HCT116 (cell line): Measurements from ENCODE around the gene ZNF425. TPM values are rescaled to one million over a fixed set of nuclear protein-coding genes. Genes with fewer than 3 reads are reported as not detected.

Experiments
- ATAC-seq: fragments of 200-7000 bp; cut with Tn5 transposase; 2 replicates; pipeline ENCODE4 v1.9.1; 2020; ENCODE audit warnings: mild to moderate bottlenecking, moderate library complexity
- BruUV-seq: library from RNA; stranded (reverse); fragments of 400-500 nt; replicated peaks from 2 replicates; lab custom pipeline; 2021; lab: Mats Ljungman, UMichigan
- CTCF ChIA-PET: fragments of 300-600 bp; sonication (Branson Sonifier 250); formaldehyde crosslinking; loops from one replicate; lab custom pipeline; 2021; ENCODE audit warnings: antibody characterized with exemption; lab: Charles Lee
- POLR2A ChIA-PET: fragments of 300-600, 350-600 bp; sonication (Branson Sonifier 250); formaldehyde crosslinking; loops from one replicate; lab custom pipeline; 2021; ENCODE audit warnings: antibody characterized with exemption; lab: Charles Lee
- RAD21 ChIA-PET, 2 experiments: fragments of 300-600 bp; sonication (Branson Sonifier 250); formaldehyde crosslinking; loops; one replicate each; lab custom pipeline; 2023; ENCODE audit warnings: low total read pairs in 2 of 2; ENCODE audit not compliant: uncharacterized antibody in 2 of 2, unreplicated experiment in 2 of 2, low non-redundant PET in 1 of 2; lab: Charles Lee
- DNase-seq: peaks from one replicate; pipeline ENCODE4 v3.0.0-alpha.2; 2010; ENCODE audit warnings: low read depth, low spot score
- H2AFZ ChIP-seq: fragments of 200-600 bp; shearing (Covaris generic), sonication (generic); 2 replicates; pipeline ENCODE4 v1.6.1; 2017; ENCODE audit warnings: low read depth, mixed run types, mixed read lengths, antibody characterized with exemption, low read length; ENCODE audit not compliant: poor library complexity, severe bottlenecking
- H3K27ac ChIP-seq: 2 replicates; pipeline ENCODE4 v1.5.1; 2012; ENCODE audit warnings: low read depth, low read length
- H3K27me3 ChIP-seq: fragments of 200-600 bp; sonication (generic); 2 replicates; pipeline ENCODE4 v1.6.1; 2016; ENCODE audit warnings: mixed run types, low read length, mixed read lengths; ENCODE audit not compliant: insufficient read depth
- H3K36me3 ChIP-seq, 2 experiments: fragments of 200-500 bp in 1 of 2; fragments of 200-600 bp in 1 of 2; sonication (Bioruptor generic) in 1 of 2; sonication (generic) in 1 of 2; 2 replicates each; pipeline versions ENCODE4 v1.5.1 to v1.6.1; 2014 to 2016; ENCODE audit warnings: low read length in 2 of 2, inconsistent platforms in 1 of 2, mixed read lengths in 1 of 2, mixed run types in 1 of 2; ENCODE audit not compliant: insufficient read depth in 2 of 2, control insufficient read depth in 1 of 2
- H3K4me1 ChIP-seq, 2 experiments: fragments of 200-600 bp in 1 of 2; sonication (generic) in 1 of 2; 2 replicates each; pipeline versions ENCODE4 v1.5.1 to v1.6.1; 2012 to 2017; ENCODE audit warnings: low read length in 2 of 2, inconsistent platforms in 1 of 2, mild to moderate bottlenecking in 1 of 2, mixed read lengths in 1 of 2, mixed run types in 1 of 2, moderate library complexity in 1 of 2; ENCODE audit not compliant: insufficient read depth in 2 of 2, control insufficient read depth in 1 of 2
- H3K4me2 ChIP-seq: fragments of 200-600 bp; sonication (generic); 2 replicates; pipeline ENCODE4 v1.6.1; 2017; ENCODE audit warnings: mixed run types, low read length, mixed read lengths
- H3K4me3 ChIP-seq, 2 experiments: fragments of 200-600 bp in 1 of 2; sonication (generic) in 1 of 2; replicated peaks in 1 of 2; 2 replicates each; pipeline ENCODE4 v1.5.1; 2011 to 2016; ENCODE audit warnings: low read length in 2 of 2, control low read depth in 1 of 2, low read depth in 1 of 2, mild to moderate bottlenecking in 1 of 2, mixed read lengths in 1 of 2, mixed run types in 1 of 2
- H3K79me2 ChIP-seq: fragments of 200-600 bp; sonication (generic); 2 replicates; pipeline ENCODE4 v1.6.1; 2017; ENCODE audit warnings: mild to moderate bottlenecking, mixed run types, low read length, moderate library complexity, mixed read lengths; ENCODE audit not compliant: insufficient read depth
- H3K9ac ChIP-seq: fragments of 200-600 bp; sonication (generic); 2 replicates; pipeline ENCODE4 v1.6.1; 2016; ENCODE audit warnings: low read length, mixed read lengths
- H3K9me2 ChIP-seq: fragments of 200-600 bp; sonication (generic), shearing (Covaris generic); 2 replicates; pipeline ENCODE4 v1.6.1; 2017; ENCODE audit warnings: mixed run types, mild to moderate bottlenecking, moderate library complexity; ENCODE audit not compliant: insufficient read depth
- H3K9me3 ChIP-seq, 2 experiments: fragments of 200-500 bp in 1 of 2; fragments of 200-600 bp in 1 of 2; sonication (Bioruptor generic) in 1 of 2; sonication (generic) in 1 of 2; 2 replicates each; pipeline ENCODE4 v1.6.1; 2014 to 2017; ENCODE audit warnings: low read length in 2 of 2, mixed read lengths in 2 of 2, inconsistent platforms in 1 of 2, low read depth in 1 of 2, mild to moderate bottlenecking in 1 of 2, mixed run types in 1 of 2, moderate library complexity in 1 of 2; ENCODE audit not compliant: control insufficient read depth in 1 of 2, insufficient read depth in 1 of 2
- H4K20me1 ChIP-seq: fragments of 200-600 bp; sonication (generic), shearing (Covaris generic); 2 replicates; pipeline ENCODE4 v1.6.1; 2017; ENCODE audit warnings: mixed run types, mild to moderate bottlenecking, moderate library complexity; ENCODE audit not compliant: insufficient read depth
- EZH2 ChIP-seq: fragments of 200-600 bp; sonication (generic); IDR thresholded peaks from 2 replicates; pipeline ENCODE4 v1.6.1; 2017; ENCODE audit warnings: antibody characterized with exemption, mixed run types
- EZH2phosphoT487 ChIP-seq: fragments of 200-600 bp; IDR thresholded peaks from 2 replicates; pipeline ENCODE4 v1.6.1; 2018; ENCODE audit warnings: antibody characterized with exemption, borderline replicate concordance
- POLR2AphosphoS5 ChIP-seq: IDR thresholded peaks from 2 replicates; pipeline ENCODE4 v1.6.1; 2011; ENCODE audit warnings: mild to moderate bottlenecking, low read depth, low read length, moderate library complexity
- SIN3A ChIP-seq: IDR thresholded peaks from 2 replicates; pipeline ENCODE4 v1.6.1; 2012; ENCODE audit warnings: low read depth
- TCF7L2 ChIP-seq: IDR thresholded peaks from 2 replicates; pipeline ENCODE4 v1.7.0; 2011; ENCODE audit warnings: borderline replicate concordance, inconsistent platforms; ENCODE audit not compliant: insufficient read depth, insufficient read length; ENCODE audit errors: extremely low read depth
- ZFX ChIP-seq: fragments of 450-650 bp; IDR thresholded peaks from 2 replicates; pipeline ENCODE4 v1.6.1; 2017
- intact Hi-C: fragments of 100-400 bp; cut with micrococcal nuclease; formaldehyde crosslinking; loops from 2 replicates; pipeline ENCODE4 v1.10.0; 2022
- total RNA-seq: library from RNA; stranded (reverse); gene quantifications from one replicate; pipeline ENCODE4 v1.2.1, GENCODE V29; 2021; ENCODE audit not compliant: unreplicated experiment
- TF ChIP-seq, protein P1 (sequence below): IDR thresholded peaks from 2 replicates; pipeline ENCODE4 v1.6.1; 2012; ENCODE audit warnings: low read depth
- TF ChIP-seq, protein P2 (sequence below): IDR thresholded peaks from 2 replicates; pipeline ENCODE4 v1.6.1; 2012
- TF ChIP-seq, protein P3 (sequence below): IDR thresholded peaks from 2 replicates; pipeline ENCODE4 v1.6.1; 2012

The ZNF425 gene
- total RNA-seq, 1 experiment from 2014 or later, result 2.1 TPM

DNA sequence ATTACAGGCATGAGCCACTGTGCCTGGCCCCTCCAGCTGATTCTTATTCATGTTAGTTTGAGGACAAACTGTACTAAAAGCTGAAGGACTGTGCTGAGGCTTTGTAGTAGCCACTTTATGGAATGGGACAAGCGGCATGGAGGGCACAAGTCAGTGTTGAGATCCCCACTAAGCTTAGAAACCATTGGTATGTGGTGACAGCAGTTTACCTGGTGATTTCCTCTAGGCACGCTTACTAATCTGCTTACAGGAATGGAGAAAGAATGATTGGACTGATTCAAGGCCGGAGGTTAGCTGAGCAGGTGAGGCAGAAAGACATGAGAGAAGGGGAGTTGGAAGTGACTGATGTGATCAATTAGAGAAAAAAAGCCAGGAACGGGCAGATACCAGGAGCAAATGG, 24.9 kb upstream of the ZNF425 start:
- Histone ChIP-seq H4K20me1 (no peaks in the 10 kb centered on the region), H3K27me3 (no peaks in the 10 kb centered on the region), H3K4me1 (peaks cover 8 to 21% of the 10 kb centered on the region in 2 experiments; a peak in 3 of 4 replicates), H2AFZ (no peak overlapping the region), H3K4me3 (no peak overlapping the region), H3K9ac (no peak overlapping the region), H3K9me2 (no peaks in the 10 kb centered on the region), H3K79me2 (peaks cover 78% of the 10 kb centered on the region), H3K9me3 (no peaks in the 10 kb centered on the region), H3K4me2 (no peak overlapping the region), H3K36me3 (peaks cover 0 to 2% of the 10 kb centered on the region in 2 experiments; a peak in 2 of 4 replicates), H3K27ac (no peak overlapping the region)
- RAD21 ChIA-PET, result no interaction called here
- TSS peak; percentile 9 for BruUV-seq
- CTCF ChIA-PET, result no interaction called here
- ATAC-seq (no peak), DNase-seq (no peak)
- POLR2A ChIA-PET, result no interaction called here
- intact Hi-C loops, result no loop called here
- no peak for TF ChIP-seq POLR2AphosphoS5
- TF ChIP-seq ZFX, result no peak
- TF ChIP-seq, protein P1, sequence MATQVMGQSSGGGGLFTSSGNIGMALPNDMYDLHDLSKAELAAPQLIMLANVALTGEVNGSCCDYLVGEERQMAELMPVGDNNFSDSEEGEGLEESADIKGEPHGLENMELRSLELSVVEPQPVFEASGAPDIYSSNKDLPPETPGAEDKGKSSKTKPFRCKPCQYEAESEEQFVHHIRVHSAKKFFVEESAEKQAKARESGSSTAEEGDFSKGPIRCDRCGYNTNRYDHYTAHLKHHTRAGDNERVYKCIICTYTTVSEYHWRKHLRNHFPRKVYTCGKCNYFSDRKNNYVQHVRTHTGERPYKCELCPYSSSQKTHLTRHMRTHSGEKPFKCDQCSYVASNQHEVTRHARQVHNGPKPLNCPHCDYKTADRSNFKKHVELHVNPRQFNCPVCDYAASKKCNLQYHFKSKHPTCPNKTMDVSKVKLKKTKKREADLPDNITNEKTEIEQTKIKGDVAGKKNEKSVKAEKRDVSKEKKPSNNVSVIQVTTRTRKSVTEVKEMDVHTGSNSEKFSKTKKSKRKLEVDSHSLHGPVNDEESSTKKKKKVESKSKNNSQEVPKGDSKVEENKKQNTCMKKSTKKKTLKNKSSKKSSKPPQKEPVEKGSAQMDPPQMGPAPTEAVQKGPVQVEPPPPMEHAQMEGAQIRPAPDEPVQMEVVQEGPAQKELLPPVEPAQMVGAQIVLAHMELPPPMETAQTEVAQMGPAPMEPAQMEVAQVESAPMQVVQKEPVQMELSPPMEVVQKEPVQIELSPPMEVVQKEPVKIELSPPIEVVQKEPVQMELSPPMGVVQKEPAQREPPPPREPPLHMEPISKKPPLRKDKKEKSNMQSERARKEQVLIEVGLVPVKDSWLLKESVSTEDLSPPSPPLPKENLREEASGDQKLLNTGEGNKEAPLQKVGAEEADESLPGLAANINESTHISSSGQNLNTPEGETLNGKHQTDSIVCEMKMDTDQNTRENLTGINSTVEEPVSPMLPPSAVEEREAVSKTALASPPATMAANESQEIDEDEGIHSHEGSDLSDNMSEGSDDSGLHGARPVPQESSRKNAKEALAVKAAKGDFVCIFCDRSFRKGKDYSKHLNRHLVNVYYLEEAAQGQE, result no peak
- TF ChIP-seq EZH2phosphoT487, result no peak
- no peak for TF ChIP-seq SIN3A
- TF ChIP-seq TCF7L2, result no peak
- TF ChIP-seq, protein P2, sequence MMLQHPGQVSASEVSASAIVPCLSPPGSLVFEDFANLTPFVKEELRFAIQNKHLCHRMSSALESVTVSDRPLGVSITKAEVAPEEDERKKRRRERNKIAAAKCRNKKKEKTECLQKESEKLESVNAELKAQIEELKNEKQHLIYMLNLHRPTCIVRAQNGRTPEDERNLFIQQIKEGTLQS, result no peak
- TF ChIP-seq EZH2, result no peak
- TF ChIP-seq, protein P3, sequence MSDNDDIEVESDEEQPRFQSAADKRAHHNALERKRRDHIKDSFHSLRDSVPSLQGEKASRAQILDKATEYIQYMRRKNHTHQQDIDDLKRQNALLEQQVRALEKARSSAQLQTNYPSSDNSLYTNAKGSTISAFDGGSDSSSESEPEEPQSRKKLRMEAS, result no peak
